ENCODE results near the gene KLHDC3. TPM values are rescaled to one million over a fixed set of nuclear protein-coding genes. Genes with fewer than 3 reads are reported as not detected.

Gene KLHDC3
- total and polyA plus RNA-seq, 2 of the 13 experiments (the other 11 are each of a cell fraction or from before 2014, with no cell fraction given): 78.3 to 91.5 TPM

GRCh38 chr6:43059168-43060033 lies 45.4 kb downstream of the KLHDC3 start, which contains the start of the genes KLC4 and MRPL2 (continued):
- TF ChIP-seq ZNF580 (CRISPR knock-in tag; IDR thresholded peaks at IDR 0.05; ENCODE audit: borderline replicate concordance, low read depth) (peak; percentile 55; the same call in 1 of the 2 replicates), TMF1 (CRISPR knock-in tag; IDR thresholded peaks at IDR 0.05; ENCODE audit: low read depth) (no peak), CCDC6 (CRISPR knock-in tag; IDR thresholded peaks at IDR 0.05) (peak; percentile 72; the same call in 1 of the 2 replicates), BHLHE40 (IDR thresholded peaks at IDR 0.05; ENCODE audit: low read length) (peak; percentile 82), ZNF749 (CRISPR knock-in tag; IDR thresholded peaks at IDR 0.05; ENCODE audit: borderline replicate concordance) (peak; percentile 51; the same call in 1 of the 2 replicates), MED8 (CRISPR knock-in tag; IDR thresholded peaks at IDR 0.05; ENCODE audit: insufficient replicate concordance) (no peak), CHD4 (IDR thresholded peaks at IDR 0.05; ENCODE audit: borderline replicate concordance, low read length) (no peak), ZFP90 (CRISPR knock-in tag; IDR thresholded peaks at IDR 0.05; ENCODE audit: borderline replicate concordance) (no peak), IKZF5 (CRISPR knock-in tag; IDR thresholded peaks at IDR 0.05) (peak; percentile 89), MEIS1 (CRISPR knock-in tag; IDR thresholded peaks at IDR 0.05; ENCODE audit: borderline replicate concordance) (no peak; the same call in none of the 2 replicates), HES4 (CRISPR knock-in tag; IDR thresholded peaks at IDR 0.05; ENCODE audit: borderline replicate concordance) (0 out of 2 replicates have a peak, but pooled peaks have one; percentile 57), PBX3 (CRISPR knock-in tag; IDR thresholded peaks at IDR 0.05; ENCODE audit: borderline replicate concordance) (no peak), ZNF550 (CRISPR knock-in tag; IDR thresholded peaks at IDR 0.05; ENCODE audit: borderline replicate concordance) (no peak), NR2F6 (IDR thresholded peaks at IDR 0.05) (peak; percentile 76), NR2F6 (CRISPR knock-in tag; IDR thresholded peaks at IDR 0.05) (peak; percentile 94), CBFB (CRISPR knock-in tag; IDR thresholded peaks at IDR 0.05) (0 out of 2 replicates have a peak, but pooled peaks have one; percentile 46), ELF3 (CRISPR knock-in tag; IDR thresholded peaks at IDR 0.05) (peak; percentile 27), IRX3 (CRISPR knock-in tag; IDR thresholded peaks at IDR 0.05; ENCODE audit: borderline replicate concordance, low read depth) (no peak), ZFP62 (CRISPR knock-in tag; IDR thresholded peaks at IDR 0.05) (no peak), SRSF9 (IDR thresholded peaks at IDR 0.05; ENCODE audit: borderline replicate concordance, insufficient read depth, low read depth, low read length, poor library complexity, severe bottlenecking) (no peak), ZNF839 (CRISPR knock-in tag; IDR thresholded peaks at IDR 0.05; ENCODE audit: borderline replicate concordance) (no peak), ZNF230 (CRISPR knock-in tag; IDR thresholded peaks at IDR 0.05) (no peak; the same call in 1 of the 2 replicates), ZSCAN30 (CRISPR knock-in tag; IDR thresholded peaks at IDR 0.05) (no peak)
